ENCODE measurements around the gene DGKI. TPM values are rescaled to one million over a fixed set of nuclear protein-coding genes. Genes with fewer than 3 reads are reported as not detected.
"Not testable (repeated sequence)": the region's sequence is repeated elsewhere in the genome, so short reads cannot be mapped to it uniquely, and the experiment has no call there.

The DGKI gene
- total and polyA plus RNA-seq, 8 donors: under 0.01 to 5.1 (median 0.20) TPM; not detected in 3

DNA sequence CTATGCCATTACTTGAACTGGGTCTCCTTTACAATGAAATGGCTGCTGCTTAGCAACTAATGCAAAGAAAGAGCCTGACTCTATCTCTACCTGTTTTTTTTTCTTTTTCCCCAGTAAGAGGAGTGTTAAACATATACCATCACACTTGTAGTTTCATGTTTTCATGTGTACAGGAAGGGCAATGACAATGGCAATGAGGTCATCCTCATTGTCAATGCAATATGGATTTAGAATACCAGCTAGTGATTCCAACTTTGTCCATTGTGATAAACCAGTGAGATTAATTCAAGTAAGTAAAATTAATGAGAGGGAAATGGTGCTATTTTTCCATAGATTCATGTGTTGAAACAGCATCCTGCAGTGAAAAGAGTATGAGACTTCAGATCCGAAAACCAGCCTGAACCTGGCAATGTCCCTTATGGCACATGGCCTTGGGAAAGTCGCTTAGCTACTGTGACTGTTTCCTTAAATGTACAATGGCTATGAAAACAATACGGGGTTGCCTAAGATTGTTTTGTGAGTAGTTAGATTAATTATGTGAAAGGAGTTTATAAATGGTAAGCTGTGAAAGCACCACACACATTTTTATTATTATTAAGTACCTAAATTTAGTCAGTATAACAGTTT lies 11.2 kb downstream of the DGKI start:
- TF ChIP-seq POLR2AphosphoS5 (IDR thresholded peaks at IDR 0.05) (no peak), EP300 (IDR thresholded peaks at IDR 0.05) (no peak), POLR2A (IDR thresholded peaks at IDR 0.05) (no peak)
- TF ChIP-seq, protein P1, sequence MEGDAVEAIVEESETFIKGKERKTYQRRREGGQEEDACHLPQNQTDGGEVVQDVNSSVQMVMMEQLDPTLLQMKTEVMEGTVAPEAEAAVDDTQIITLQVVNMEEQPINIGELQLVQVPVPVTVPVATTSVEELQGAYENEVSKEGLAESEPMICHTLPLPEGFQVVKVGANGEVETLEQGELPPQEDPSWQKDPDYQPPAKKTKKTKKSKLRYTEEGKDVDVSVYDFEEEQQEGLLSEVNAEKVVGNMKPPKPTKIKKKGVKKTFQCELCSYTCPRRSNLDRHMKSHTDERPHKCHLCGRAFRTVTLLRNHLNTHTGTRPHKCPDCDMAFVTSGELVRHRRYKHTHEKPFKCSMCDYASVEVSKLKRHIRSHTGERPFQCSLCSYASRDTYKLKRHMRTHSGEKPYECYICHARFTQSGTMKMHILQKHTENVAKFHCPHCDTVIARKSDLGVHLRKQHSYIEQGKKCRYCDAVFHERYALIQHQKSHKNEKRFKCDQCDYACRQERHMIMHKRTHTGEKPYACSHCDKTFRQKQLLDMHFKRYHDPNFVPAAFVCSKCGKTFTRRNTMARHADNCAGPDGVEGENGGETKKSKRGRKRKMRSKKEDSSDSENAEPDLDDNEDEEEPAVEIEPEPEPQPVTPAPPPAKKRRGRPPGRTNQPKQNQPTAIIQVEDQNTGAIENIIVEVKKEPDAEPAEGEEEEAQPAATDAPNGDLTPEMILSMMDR (IDR thresholded peaks at IDR 0.05): no peak
- no peak overlapping the region for H3K4me3 ChIP-seq
- DNase-seq: no peak
- no peak overlapping the region for H3K27ac ChIP-seq
- intact Hi-C loops (cut with DNase I; ENCODE audit: low total_unique reads): no loop called here
- no peaks in the 10 kb centered on the region for H3K36me3 ChIP-seq
- WGBS, 5 donors: 66 to 77% (median 70%) methylated on average over 3 of the region's 3 CpGs
- peaks cover 8 to 25% (median 17%) of the 10 kb centered on the region in 4 donors for H3K9me3 ChIP-seq
- H3K4me1 ChIP-seq: no peaks in the 10 kb centered on the region
- H3K27me3 ChIP-seq: no peaks in the 10 kb centered on the region

DNA sequence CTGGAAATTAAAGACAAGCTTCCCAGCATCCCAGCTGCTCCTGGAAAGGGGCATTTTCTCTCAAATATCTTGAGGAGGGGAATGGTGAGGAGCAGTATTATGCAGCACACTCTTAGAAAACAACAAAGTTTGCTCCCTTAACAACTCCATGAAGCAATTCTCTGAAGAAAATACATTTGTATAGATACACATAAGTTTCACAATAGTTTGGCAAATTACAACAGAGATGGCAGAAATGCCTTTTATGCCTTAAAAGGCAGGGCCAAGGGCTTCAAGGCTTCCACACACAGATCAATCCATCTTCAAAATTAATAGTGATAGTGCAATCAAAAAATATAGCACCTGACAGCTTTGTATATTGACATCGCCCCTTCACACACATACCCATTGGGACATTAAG lies 12.2 kb downstream of the DGKI start:
- 89 to 100% (median 98%) methylated on average over 1 of the region's 1 CpG for WGBS, 5 donors
- no peak overlapping the region for H3K4me3 ChIP-seq
- DNase-seq: no peak
- H3K9me3 ChIP-seq: peaks cover 8 to 25% (median 17%) of the 10 kb centered on the region in 4 donors
- TF ChIP-seq EP300 (IDR thresholded peaks at IDR 0.05) (no peak), POLR2A (IDR thresholded peaks at IDR 0.05) (no peak), POLR2AphosphoS5 (IDR thresholded peaks at IDR 0.05) (no peak)
- TF ChIP-seq, protein P1 (IDR thresholded peaks at IDR 0.05): no peak
- H3K36me3 ChIP-seq: no peaks in the 10 kb centered on the region
- H3K27ac ChIP-seq: no peak overlapping the region
- intact Hi-C loops (cut with DNase I; ENCODE audit: low total_unique reads): no loop called here
- H3K4me1 ChIP-seq: peaks cover 0 to 6% (median 0%) of the 10 kb centered on the region in 4 donors
- H3K27me3 ChIP-seq: no peaks in the 10 kb centered on the region

DNA sequence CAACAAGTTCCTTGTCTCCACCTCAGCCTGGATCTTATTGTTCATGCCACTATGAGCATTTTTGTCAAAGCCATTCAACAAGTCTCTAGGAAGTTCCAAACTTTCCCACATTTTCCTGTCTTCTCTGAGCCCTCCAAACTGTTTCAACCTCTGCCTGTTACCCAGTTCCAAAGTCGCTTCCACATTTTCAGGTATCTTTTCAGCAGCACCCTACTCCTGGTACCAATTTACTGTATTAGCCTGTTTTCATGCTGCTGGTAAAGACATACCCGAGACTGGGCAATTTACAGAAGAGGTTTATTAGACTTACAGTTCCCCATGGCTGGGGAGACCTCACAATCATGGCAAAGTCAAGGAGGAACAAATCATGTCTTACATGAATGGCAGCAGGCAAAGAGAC lies 13.8 kb downstream of the DGKI start:
- peaks cover 8 to 25% (median 17%) of the 10 kb centered on the region in 4 donors for H3K9me3 ChIP-seq
- intact Hi-C loops (cut with DNase I; ENCODE audit: low total_unique reads); H3K4me3 ChIP-seq; H3K27ac ChIP-seq; DNase-seq; H3K27me3 ChIP-seq; H3K36me3 ChIP-seq; H3K4me1 ChIP-seq: not testable (repeated sequence)
- 85 to 91% (median 87%) methylated on average over 2 of the region's 2 CpGs for WGBS, 5 donors

DNA sequence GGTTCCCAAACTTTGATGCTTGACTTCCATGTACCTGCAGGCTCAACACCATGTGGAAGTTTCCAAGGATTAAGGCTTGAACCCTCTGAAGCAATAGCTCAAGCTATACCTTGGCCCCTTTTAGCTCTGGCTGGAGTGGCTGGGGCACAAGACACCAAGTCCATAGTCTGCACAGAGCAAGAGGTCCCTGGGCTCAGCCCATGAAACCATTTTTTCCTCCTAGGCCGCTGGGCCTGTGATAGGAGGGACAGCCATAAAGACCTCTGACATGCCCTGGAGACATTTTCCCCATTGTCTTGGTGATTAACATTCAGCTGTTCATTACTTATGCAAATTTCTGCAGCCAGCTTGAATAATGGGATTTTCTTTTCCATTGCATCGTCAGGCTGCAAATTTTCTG lies 14.4 kb downstream of the DGKI start:
- 90 to 99% (median 95%) methylated on average over 2 of the region's 2 CpGs for WGBS, 5 donors
- no peak overlapping the region for H3K4me3 ChIP-seq
- intact Hi-C loops (cut with DNase I; ENCODE audit: low total_unique reads): no loop called here
- peaks cover 0 to 6% (median 2%) of the 10 kb centered on the region in 4 donors for H3K4me1 ChIP-seq
- no peak for TF ChIP-seq POLR2AphosphoS5 (IDR thresholded peaks at IDR 0.05)
- TF ChIP-seq, protein P1 (IDR thresholded peaks at IDR 0.05): no peak
- no peak for DNase-seq
- peaks cover 8 to 25% (median 17%) of the 10 kb centered on the region in 4 donors for H3K9me3 ChIP-seq
- no peaks in the 10 kb centered on the region for H3K36me3 ChIP-seq
- H3K27me3 ChIP-seq: no peaks in the 10 kb centered on the region
- no peak overlapping the region for H3K27ac ChIP-seq

DNA sequence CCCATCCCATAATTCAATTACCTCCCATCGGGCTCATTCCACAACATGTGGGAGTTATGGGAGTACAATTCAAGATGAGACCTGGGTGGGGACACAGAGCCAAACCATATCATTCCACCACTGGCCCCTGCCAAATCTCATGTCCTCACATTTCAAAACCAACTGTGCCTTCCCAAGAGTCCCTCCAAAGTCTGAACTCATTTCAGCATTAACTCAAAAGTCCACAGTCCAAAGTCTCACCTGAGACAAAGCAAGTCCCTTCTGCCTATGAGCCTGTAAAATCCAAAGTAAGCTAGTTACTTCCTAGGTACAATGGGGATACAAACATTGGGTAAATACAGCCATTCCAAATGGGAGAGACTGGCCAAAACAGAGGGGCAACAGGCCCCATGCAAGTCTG lies 15.2 kb downstream of the DGKI start:
- 90 to 100% (median 94%) methylated on average over 1 of the region's 1 CpG for WGBS, 5 donors
- intact Hi-C loops (cut with DNase I; ENCODE audit: low total_unique reads): not testable (repeated sequence)

More for the DNA sequence above, 15.2 kb downstream of the DGKI start:
- peaks cover 8 to 25% (median 17%) of the 10 kb centered on the region in 4 donors for H3K9me3 ChIP-seq
- H3K27me3 ChIP-seq, DNase-seq, H3K4me3 ChIP-seq, H3K27ac ChIP-seq, H3K36me3 ChIP-seq, H3K4me1 ChIP-seq: not testable (repeated sequence)

Measured in stomach (tissue), 9 donors.